Dendritic cell treated with granulocyte-macrophage colony-stimulating factor and Interleukin-4, amounts not matched to agents 40 ng/mL and 50 ng/mL, for 4 days (primary cell): Measurements from ENCODE around the gene SUGCT.

Experiments
- H3K27ac Mint-ChIP-seq: one replicate; pipeline ENCODE4 v1.8.0; 2022; ENCODE audit warnings: mild to moderate bottlenecking, mixed read lengths
- H3K27me3 Mint-ChIP-seq: one replicate; pipeline ENCODE4 v1.8.0; 2022; ENCODE audit warnings: mild to moderate bottlenecking, mixed read lengths
- H3K36me3 Mint-ChIP-seq: one replicate; pipeline ENCODE4 v1.8.0; 2022; ENCODE audit warnings: low read depth, mixed read lengths
- H3K4me1 Mint-ChIP-seq: one replicate; pipeline ENCODE4 v1.8.0; 2022; ENCODE audit warnings: low read depth, mixed read lengths
- H3K4me3 Mint-ChIP-seq: one replicate; pipeline ENCODE4 v1.8.0; 2022; ENCODE audit warnings: mild to moderate bottlenecking, moderate library complexity, mixed read lengths
- H3K9me3 Mint-ChIP-seq: one replicate; pipeline ENCODE4 v1.8.0; 2022; ENCODE audit warnings: mixed read lengths
- intact Hi-C: fragments of 100-400 bp; cut with micrococcal nuclease; formaldehyde crosslinking; loops from one replicate; pipeline ENCODE4 v1.15.0; 2022

SUGCT gene

GRCh38 chr7:40356871-40357709 is 222.3 kb downstream of the SUGCT start:
- Mint-ChIP-seq H3K27ac (no peak overlapping the region), H3K4me1 (no peaks in the 10 kb centered on the region), H3K9me3 (no peaks in the 10 kb centered on the region), H3K27me3 (no peaks in the 10 kb centered on the region), H3K4me3 (no peak overlapping the region), H3K36me3 (no peaks in the 10 kb centered on the region)
- intact Hi-C loops, result no loop called here

GRCh38 chr7:40369641-40370277 is 235.0 kb downstream of the SUGCT start:
- H3K9me3 Mint-ChIP-seq, result no peaks in the 10 kb centered on the region
- H3K4me1 Mint-ChIP-seq, result peaks cover 4% of the 10 kb centered on the region
- H3K4me3 Mint-ChIP-seq, result no peak overlapping the region
- no peaks in the 10 kb centered on the region for H3K36me3 Mint-ChIP-seq
- H3K27ac Mint-ChIP-seq, result no peak overlapping the region
- intact Hi-C loops, result no loop called here
- H3K27me3 Mint-ChIP-seq, result no peaks in the 10 kb centered on the region

- Mint-ChIP-seq H3K9me3 (no peaks in the 10 kb centered on the region), H3K27me3 (no peaks in the 10 kb centered on the region), H3K36me3 (no peaks in the 10 kb centered on the region), H3K4me3 (no peak overlapping the region), H3K27ac (no peak overlapping the region), H3K4me1 (peaks cover 4% of the 10 kb centered on the region)
- intact Hi-C loops, result no loop called here
Observed at GRCh38 chr7:40371806-40372440, 237.1 kb downstream of the SUGCT start.

GRCh38 chr7:40374575-40374974 is 239.8 kb downstream of the SUGCT start:
- H3K9me3 Mint-ChIP-seq, result peaks cover 12% of the 10 kb centered on the region
- intact Hi-C loops, result no loop called here
- H3K27me3 Mint-ChIP-seq, result no peaks in the 10 kb centered on the region
- no peak overlapping the region for H3K27ac Mint-ChIP-seq
- H3K4me3 Mint-ChIP-seq, result no peak overlapping the region
- peaks cover 2% of the 10 kb centered on the region for H3K4me1 Mint-ChIP-seq
- H3K36me3 Mint-ChIP-seq, result no peaks in the 10 kb centered on the region

GRCh38 chr7:40380111-40380510 is 245.3 kb downstream of the SUGCT start:
- no peaks in the 10 kb centered on the region for H3K27me3 Mint-ChIP-seq
- H3K27ac Mint-ChIP-seq, result no peak overlapping the region
- intact Hi-C loops, result no loop called here
- no peaks in the 10 kb centered on the region for H3K4me1 Mint-ChIP-seq
- H3K9me3 Mint-ChIP-seq, result peaks cover 12% of the 10 kb centered on the region
- no peaks in the 10 kb centered on the region for H3K36me3 Mint-ChIP-seq
- H3K4me3 Mint-ChIP-seq, result no peak overlapping the region

GRCh38 chr7:40382145-40382544 is 247.3 kb downstream of the SUGCT start:
- peaks cover 12% of the 10 kb centered on the region for H3K9me3 Mint-ChIP-seq
- no peak overlapping the region for H3K4me3 Mint-ChIP-seq
- H3K27ac Mint-ChIP-seq, result no peak overlapping the region
- no peaks in the 10 kb centered on the region for H3K27me3 Mint-ChIP-seq
- H3K36me3 Mint-ChIP-seq, result no peaks in the 10 kb centered on the region
- intact Hi-C loops, result no loop called here
- no peaks in the 10 kb centered on the region for H3K4me1 Mint-ChIP-seq

GRCh38 chr7:40393660-40394059 is 258.9 kb downstream of the SUGCT start:
- H3K36me3 Mint-ChIP-seq, result no peaks in the 10 kb centered on the region
- no peak overlapping the region for H3K27ac Mint-ChIP-seq
- no peak overlapping the region for H3K4me3 Mint-ChIP-seq
- H3K9me3 Mint-ChIP-seq, result no peaks in the 10 kb centered on the region
- intact Hi-C loops, result no loop called here
- no peaks in the 10 kb centered on the region for H3K27me3 Mint-ChIP-seq
- H3K4me1 Mint-ChIP-seq, result no peaks in the 10 kb centered on the region

GRCh38 chr7:40394400-40394799 is 259.6 kb downstream of the SUGCT start:
- H3K4me1 Mint-ChIP-seq, result no peaks in the 10 kb centered on the region
- no peaks in the 10 kb centered on the region for H3K9me3 Mint-ChIP-seq
- intact Hi-C loops, result no loop called here
- H3K36me3 Mint-ChIP-seq, result no peaks in the 10 kb centered on the region
- no peak overlapping the region for H3K27ac Mint-ChIP-seq
- no peak overlapping the region for H3K4me3 Mint-ChIP-seq
- H3K27me3 Mint-ChIP-seq, result no peaks in the 10 kb centered on the region

GRCh38 chr7:40400525-40400924 is 265.7 kb downstream of the SUGCT start:
- no peaks in the 10 kb centered on the region for H3K9me3 Mint-ChIP-seq
- no peak overlapping the region for H3K4me3 Mint-ChIP-seq
- no peaks in the 10 kb centered on the region for H3K36me3 Mint-ChIP-seq
- intact Hi-C loops, result no loop called here
- H3K27me3 Mint-ChIP-seq, result no peaks in the 10 kb centered on the region
- no peaks in the 10 kb centered on the region for H3K4me1 Mint-ChIP-seq
- H3K27ac Mint-ChIP-seq, result no peak overlapping the region

GRCh38 chr7:40401406-40401805 is 266.6 kb downstream of the SUGCT start:
- H3K4me3 Mint-ChIP-seq, result no peak overlapping the region
- H3K36me3 Mint-ChIP-seq, result no peaks in the 10 kb centered on the region
- H3K4me1 Mint-ChIP-seq, result no peaks in the 10 kb centered on the region
- H3K27ac Mint-ChIP-seq, result no peak overlapping the region
- H3K9me3 Mint-ChIP-seq, result no peaks in the 10 kb centered on the region
- H3K27me3 Mint-ChIP-seq, result no peaks in the 10 kb centered on the region
- intact Hi-C loops, result no loop called here

GRCh38 chr7:40402661-40403060 is 267.9 kb downstream of the SUGCT start:
- no peak overlapping the region for H3K27ac Mint-ChIP-seq
- H3K27me3 Mint-ChIP-seq, result no peaks in the 10 kb centered on the region
- no peaks in the 10 kb centered on the region for H3K4me1 Mint-ChIP-seq
- no peaks in the 10 kb centered on the region for H3K9me3 Mint-ChIP-seq
- intact Hi-C loops, result no loop called here
- no peaks in the 10 kb centered on the region for H3K36me3 Mint-ChIP-seq
- no peak overlapping the region for H3K4me3 Mint-ChIP-seq

GRCh38 chr7:40403703-40404476 is 269.1 kb downstream of the SUGCT start:
- H3K27me3 Mint-ChIP-seq, result no peaks in the 10 kb centered on the region
- H3K4me3 Mint-ChIP-seq, result no peak overlapping the region
- H3K4me1 Mint-ChIP-seq, result no peaks in the 10 kb centered on the region
- no peak overlapping the region for H3K27ac Mint-ChIP-seq
- H3K9me3 Mint-ChIP-seq, result no peaks in the 10 kb centered on the region
- H3K36me3 Mint-ChIP-seq, result no peaks in the 10 kb centered on the region
- intact Hi-C loops, result no loop called here

- Mint-ChIP-seq H3K4me3 (no peak overlapping the region), H3K27me3 (no peaks in the 10 kb centered on the region), H3K9me3 (no peaks in the 10 kb centered on the region), H3K27ac (no peak overlapping the region), H3K4me1 (no peaks in the 10 kb centered on the region), H3K36me3 (no peaks in the 10 kb centered on the region)
- intact Hi-C loops, result no loop called here
Observed at GRCh38 chr7:40405991-40406390, 271.2 kb downstream of the SUGCT start.

- Mint-ChIP-seq H3K36me3 (no peaks in the 10 kb centered on the region), H3K4me3 (no peak overlapping the region), H3K27me3 (no peaks in the 10 kb centered on the region), H3K27ac (no peak overlapping the region), H3K9me3 (no peaks in the 10 kb centered on the region), H3K4me1 (no peaks in the 10 kb centered on the region)
- intact Hi-C loops, result no loop called here
Observed at GRCh38 chr7:40412323-40412722, 277.5 kb downstream of the SUGCT start.
